H1 (cell line): ENCODE measurements around the gene ARL8A. TPM values are rescaled to one million over a fixed set of nuclear protein-coding genes. Genes with fewer than 3 reads are reported as not detected.

Experiments used
- ATF3 ChIP-seq: IDR thresholded peaks from 2 replicates; pipeline ENCODE4 v1.6.1; 2011; ENCODE audit warnings: low read depth, mild to moderate bottlenecking, low read length; ENCODE audit not compliant: insufficient read depth
- CHD7 ChIP-seq: fragments of 300-600 bp; sonication (generic); IDR thresholded peaks from 2 replicates; pipeline ENCODE4 v1.7.1; 2012; ENCODE audit warnings: low read length, moderate library complexity, mild to moderate bottlenecking, inconsistent platforms; ENCODE audit not compliant: insufficient replicate concordance
- FOSL1 ChIP-seq: IDR thresholded peaks from 2 replicates; pipeline ENCODE4 v1.6.1; 2011; ENCODE audit warnings: mild to moderate bottlenecking, low read depth, low read length, moderate library complexity; ENCODE audit not compliant: insufficient read depth
- KDM4A ChIP-seq: IDR thresholded peaks from one replicate; pipeline ENCODE4 v1.7.1; 2012; ENCODE audit warnings: low read depth, mild to moderate bottlenecking, moderate library complexity, low read length, inconsistent platforms; ENCODE audit not compliant: severe bottlenecking
- NRF1 ChIP-seq: IDR thresholded peaks from 2 replicates; pipeline ENCODE4 v1.6.1; 2011; ENCODE audit warnings: mild to moderate bottlenecking, low read depth, low read length, improper control_type of control experiment
- RFX5 ChIP-seq: IDR thresholded peaks from 2 replicates; pipeline ENCODE4 v1.6.1; 2011; ENCODE audit warnings: low read depth, low read length, improper control_type of control experiment, borderline replicate concordance
- polyA plus RNA-seq, 7 experiments: library from polyadenylated mRNA; depleted of rRNA in 3 of 7; stranded (reverse) in 5 of 7; unstranded in 2 of 7; fragments of >200 nt in 5 of 7; fragments of 200-250 nt in 2 of 7; gene quantifications; 1 replicate in 5 of 7; 2 replicates in 1 of 7; 4 replicates in 1 of 7; pipeline versions ENCODE4 v1.2.1 to v1.2.3, GENCODE V29; 2011 to 2013; ENCODE audit warnings: missing spikeins in 2 of 7, mixed read lengths in 2 of 7
- total RNA-seq: library from RNA; stranded (reverse); fragmentation: NEBNext Ultra II Directional; extraction: Animal tissue kit (Norgen Biotek cat#: 25700); gene quantifications from 2 replicates; pipeline ENCODE4 v1.2.1, GENCODE V29; 2021
- TF ChIP-seq, protein P1 (sequence below): IDR thresholded peaks from 2 replicates; pipeline ENCODE4 v1.6.1; 2011; ENCODE audit warnings: low read length, improper control_type of control experiment

The ARL8A gene
- total and polyA plus RNA-seq, 2 of the 8 experiments (the other 6 are each of a cell fraction or from before 2014, with no cell fraction given) = 40.3 to 58.7 TPM

DNA sequence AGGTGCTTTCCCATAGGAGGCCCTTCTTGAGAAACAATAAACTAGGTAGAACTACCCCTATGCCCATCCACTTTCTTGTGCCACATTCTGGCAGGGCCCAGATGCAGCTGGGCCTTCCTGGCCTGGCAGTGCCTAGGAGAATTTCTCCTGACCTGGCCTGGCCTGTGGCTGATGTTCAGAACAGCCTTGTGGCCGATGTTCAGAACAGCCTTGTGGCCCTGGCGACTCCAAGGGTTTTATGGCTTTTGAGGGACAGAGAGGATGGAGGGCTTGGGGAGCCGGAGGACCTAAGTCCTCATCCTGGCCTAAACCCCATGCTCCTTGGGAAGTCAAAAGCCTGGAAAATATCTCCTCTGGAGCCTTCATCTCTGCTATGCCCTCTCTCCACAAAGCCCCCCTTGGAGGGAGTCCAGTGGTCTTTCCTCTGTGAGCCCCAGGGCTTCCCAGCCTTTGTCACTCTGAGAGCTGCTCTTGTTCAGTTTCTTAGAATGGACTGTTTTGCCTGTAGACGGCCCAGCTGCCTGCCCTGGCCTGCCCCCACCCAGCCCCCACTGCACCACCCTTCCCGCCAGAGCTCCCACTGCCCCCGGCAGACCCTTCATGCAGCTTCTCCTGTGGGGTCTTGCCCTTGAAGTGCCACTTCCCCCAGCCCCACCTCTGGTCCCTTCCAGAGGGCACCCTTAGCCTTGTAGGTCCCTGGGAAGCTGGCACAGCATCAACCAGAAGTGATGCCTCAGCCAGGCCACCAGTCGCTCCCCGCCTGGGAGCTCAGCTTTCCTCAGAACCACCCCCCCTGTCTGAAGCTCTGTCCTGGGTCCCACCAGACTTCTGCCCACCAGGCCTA is 14.9 kb downstream of the ARL8A start (continued):
- TF ChIP-seq CHD7 = no peak
- TF ChIP-seq, protein P1, sequence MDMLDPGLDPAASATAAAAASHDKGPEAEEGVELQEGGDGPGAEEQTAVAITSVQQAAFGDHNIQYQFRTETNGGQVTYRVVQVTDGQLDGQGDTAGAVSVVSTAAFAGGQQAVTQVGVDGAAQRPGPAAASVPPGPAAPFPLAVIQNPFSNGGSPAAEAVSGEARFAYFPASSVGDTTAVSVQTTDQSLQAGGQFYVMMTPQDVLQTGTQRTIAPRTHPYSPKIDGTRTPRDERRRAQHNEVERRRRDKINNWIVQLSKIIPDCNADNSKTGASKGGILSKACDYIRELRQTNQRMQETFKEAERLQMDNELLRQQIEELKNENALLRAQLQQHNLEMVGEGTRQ = no peak
- TF ChIP-seq ATF3 = no peak
- no peak for TF ChIP-seq RFX5
- no peak for TF ChIP-seq NRF1
- no peak for TF ChIP-seq FOSL1
- TF ChIP-seq KDM4A = no peak
